ENCODE results near the gene PCDHB5.
"Not testable (repeated sequence)": the region's sequence is repeated elsewhere in the genome, so short reads cannot be mapped to it uniquely, and the experiment has no call there.

Gene PCDHB5

DNA sequence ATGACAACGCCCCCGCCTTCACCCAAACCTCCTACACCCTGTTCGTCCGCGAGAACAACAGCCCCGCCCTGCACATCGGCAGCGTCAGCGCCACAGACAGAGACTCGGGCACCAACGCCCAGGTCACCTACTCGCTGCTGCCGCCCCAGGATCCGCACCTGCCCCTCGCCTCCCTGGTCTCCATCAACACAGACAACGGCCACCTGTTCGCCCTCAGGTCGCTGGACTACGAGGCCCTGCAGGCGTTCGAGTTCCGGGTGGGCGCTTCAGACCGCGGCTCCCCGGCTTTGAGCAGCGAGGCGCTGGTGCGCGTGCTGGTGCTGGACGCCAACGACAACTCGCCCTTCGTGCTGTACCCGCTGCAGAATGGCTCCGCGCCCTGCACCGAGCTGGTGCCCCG lies 44.4 kb downstream of the PCDHB5 start:
- H3K27me3 ChIP-seq (ENCODE audit: control insufficient read depth, insufficient read depth, low read length, poor library complexity, severe bottlenecking); H3K4me3 ChIP-seq (ENCODE audit: insufficient read depth, low read depth, low read length); H3K4me1 ChIP-seq (ENCODE audit: control insufficient read depth, insufficient read depth, low read length); H3K27ac ChIP-seq (ENCODE audit: insufficient read depth, low read depth, low read length, poor library complexity, severe bottlenecking); H3K36me3 ChIP-seq (ENCODE audit: control insufficient read depth, insufficient read depth, low read length); H3K9me3 ChIP-seq (ENCODE audit: control insufficient read depth, low read length): not testable (repeated sequence)
- 94 to 96% methylated on average over 26 to 27 of the region's 39 CpGs for WGBS, 2 experiments

DNA sequence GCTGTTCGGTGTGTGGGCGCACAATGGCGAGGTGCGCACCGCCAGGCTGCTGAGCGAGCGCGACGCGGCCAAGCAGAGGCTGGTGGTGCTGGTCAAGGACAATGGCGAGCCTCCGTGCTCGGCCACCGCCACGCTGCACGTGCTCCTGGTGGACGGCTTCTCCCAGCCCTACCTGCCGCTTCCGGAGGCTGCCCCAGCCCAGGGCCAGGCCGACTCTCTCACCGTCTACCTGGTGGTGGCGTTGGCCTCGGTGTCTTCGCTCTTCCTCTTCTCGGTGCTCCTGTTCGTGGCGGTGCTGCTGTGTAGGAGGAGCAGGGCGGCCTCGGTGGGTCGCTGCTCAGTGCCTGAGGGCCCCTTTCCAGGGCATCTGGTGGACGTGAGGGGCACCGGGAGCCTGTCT lies 44.9 kb downstream of the PCDHB5 start:
- 93% methylated on average over 29 to 31 of the region's 32 CpGs for WGBS, 2 experiments
- not testable (repeated sequence) for H3K27ac ChIP-seq (ENCODE audit: insufficient read depth, low read depth, low read length, poor library complexity, severe bottlenecking); H3K9me3 ChIP-seq (ENCODE audit: control insufficient read depth, low read length)

DNA sequence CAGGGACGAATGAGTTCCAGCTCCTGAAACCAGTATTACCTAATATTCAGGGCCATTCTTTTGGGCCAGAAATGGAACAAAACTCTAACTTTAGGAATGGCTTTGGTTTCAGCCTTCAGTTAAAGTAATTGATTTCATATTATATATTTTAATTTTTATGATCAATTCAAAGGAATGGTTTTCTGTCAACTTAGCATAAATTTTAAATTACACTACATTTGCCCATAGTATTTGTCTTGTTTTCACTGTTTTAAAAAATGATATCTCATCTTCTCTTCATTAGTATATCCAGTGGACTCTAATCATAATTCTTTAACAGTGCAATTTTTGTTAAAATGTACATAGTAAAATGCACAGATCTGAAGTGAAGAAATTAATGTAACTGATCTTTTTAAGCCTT lies 45.3 kb downstream of the PCDHB5 start:
- Histone ChIP-seq H3K4me3 (ENCODE audit: insufficient read depth, low read depth, low read length) (no peak overlapping the region), H3K36me3 (ENCODE audit: control insufficient read depth, insufficient read depth, low read length) (no peaks in the 10 kb centered on the region), H3K27me3 (ENCODE audit: control insufficient read depth, insufficient read depth, low read length, poor library complexity, severe bottlenecking) (no peaks in the 10 kb centered on the region), H3K4me1 (ENCODE audit: control insufficient read depth, insufficient read depth, low read length) (no peaks in the 10 kb centered on the region), H3K27ac (ENCODE audit: insufficient read depth, low read depth, low read length, poor library complexity, severe bottlenecking) (no peak overlapping the region), H3K9me3 (ENCODE audit: control insufficient read depth, low read length) (no peaks in the 10 kb centered on the region)
- 74 to 84% methylated on average over 1 of the region's 1 CpG for WGBS, 2 experiments

More for the DNA sequence above, 44.9 kb downstream of the PCDHB5 start:
- not testable (repeated sequence) for H3K36me3 ChIP-seq (ENCODE audit: control insufficient read depth, insufficient read depth, low read length); H3K27me3 ChIP-seq (ENCODE audit: control insufficient read depth, insufficient read depth, low read length, poor library complexity, severe bottlenecking); H3K4me3 ChIP-seq (ENCODE audit: insufficient read depth, low read depth, low read length); H3K4me1 ChIP-seq (ENCODE audit: control insufficient read depth, insufficient read depth, low read length)

DNA sequence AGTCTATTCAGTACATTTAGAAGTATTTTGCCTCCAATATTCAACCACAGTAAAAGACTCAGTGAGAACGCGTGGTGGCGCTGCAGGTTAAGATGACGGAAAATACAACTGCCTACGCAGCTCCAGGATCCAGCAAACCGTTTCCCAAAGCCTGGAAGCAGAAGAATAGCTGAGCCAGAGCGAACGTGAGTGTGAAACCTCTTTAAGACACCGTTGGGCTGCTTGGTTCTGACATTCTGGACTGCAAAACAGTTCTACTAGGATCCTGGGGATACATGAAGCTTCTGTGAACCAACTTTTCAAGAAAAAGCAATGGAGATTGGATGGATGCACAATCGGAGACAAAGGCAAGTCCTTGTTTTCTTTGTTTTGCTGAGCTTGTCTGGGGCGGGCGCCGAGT lies 47.2 kb downstream of the PCDHB5 start, which contains the start of gene PCDHB16:
PCDHB16 (plus strand) TSS at position 140 of the 400 bp plus-strand sequence; CDS start at position 313, 173 bp downstream.
- H3K36me3 ChIP-seq (ENCODE audit: control insufficient read depth, insufficient read depth, low read length): no peaks in the 10 kb centered on the region
- H3K4me1 ChIP-seq (ENCODE audit: control insufficient read depth, insufficient read depth, low read length): no peaks in the 10 kb centered on the region
- 55 to 60% methylated on average over 13 of the region's 13 CpGs for WGBS, 2 experiments
- H3K27me3 ChIP-seq (ENCODE audit: control insufficient read depth, insufficient read depth, low read length, poor library complexity, severe bottlenecking): no peaks in the 10 kb centered on the region
- no peaks in the 10 kb centered on the region for H3K9me3 ChIP-seq (ENCODE audit: control insufficient read depth, low read length)
- H3K27ac ChIP-seq (ENCODE audit: insufficient read depth, low read depth, low read length, poor library complexity, severe bottlenecking): no peak within 1 kb of the TSS
- H3K4me3 ChIP-seq (ENCODE audit: insufficient read depth, low read depth, low read length): peak within 1 kb of the TSS; percentile 14

DNA sequence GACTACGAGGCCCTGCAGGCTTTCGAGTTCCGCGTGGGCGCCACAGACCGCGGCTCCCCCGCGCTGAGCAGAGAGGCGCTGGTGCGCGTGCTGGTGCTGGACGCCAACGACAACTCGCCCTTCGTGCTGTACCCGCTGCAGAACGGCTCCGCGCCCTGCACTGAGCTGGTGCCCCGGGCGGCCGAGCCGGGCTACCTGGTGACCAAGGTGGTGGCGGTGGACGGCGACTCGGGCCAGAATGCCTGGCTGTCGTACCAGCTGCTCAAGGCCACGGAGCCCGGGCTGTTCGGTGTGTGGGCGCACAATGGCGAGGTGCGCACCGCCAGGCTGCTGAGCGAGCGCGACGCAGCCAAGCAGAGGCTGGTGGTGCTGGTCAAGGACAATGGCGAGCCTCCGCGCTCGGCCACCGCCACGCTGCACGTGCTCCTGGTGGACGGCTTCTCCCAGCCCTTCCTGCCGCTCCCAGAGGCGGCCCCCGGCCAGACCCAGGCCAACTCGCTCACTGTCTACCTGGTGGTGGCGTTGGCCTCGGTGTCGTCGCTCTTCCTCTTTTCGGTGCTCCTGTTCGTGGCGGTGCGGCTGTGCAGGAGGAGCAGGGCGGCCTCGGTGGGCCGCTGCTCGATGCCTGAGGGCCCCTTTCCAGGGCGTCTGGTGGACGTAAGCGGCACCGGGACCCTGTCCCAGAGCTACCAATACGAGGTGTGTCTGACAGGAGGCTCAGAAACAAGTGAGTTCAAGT lies 49.3 kb downstream of the PCDHB5 start:
- not testable (repeated sequence) for H3K4me1 ChIP-seq (ENCODE audit: control insufficient read depth, insufficient read depth, low read length); H3K27ac ChIP-seq (ENCODE audit: insufficient read depth, low read depth, low read length, poor library complexity, severe bottlenecking); H3K9me3 ChIP-seq (ENCODE audit: control insufficient read depth, low read length); H3K4me3 ChIP-seq (ENCODE audit: insufficient read depth, low read depth, low read length); H3K27me3 ChIP-seq (ENCODE audit: control insufficient read depth, insufficient read depth, low read length, poor library complexity, severe bottlenecking); H3K36me3 ChIP-seq (ENCODE audit: control insufficient read depth, insufficient read depth, low read length)
- 92 to 93% methylated on average over 47 to 56 of the region's 69 CpGs for WGBS, 2 experiments

DNA sequence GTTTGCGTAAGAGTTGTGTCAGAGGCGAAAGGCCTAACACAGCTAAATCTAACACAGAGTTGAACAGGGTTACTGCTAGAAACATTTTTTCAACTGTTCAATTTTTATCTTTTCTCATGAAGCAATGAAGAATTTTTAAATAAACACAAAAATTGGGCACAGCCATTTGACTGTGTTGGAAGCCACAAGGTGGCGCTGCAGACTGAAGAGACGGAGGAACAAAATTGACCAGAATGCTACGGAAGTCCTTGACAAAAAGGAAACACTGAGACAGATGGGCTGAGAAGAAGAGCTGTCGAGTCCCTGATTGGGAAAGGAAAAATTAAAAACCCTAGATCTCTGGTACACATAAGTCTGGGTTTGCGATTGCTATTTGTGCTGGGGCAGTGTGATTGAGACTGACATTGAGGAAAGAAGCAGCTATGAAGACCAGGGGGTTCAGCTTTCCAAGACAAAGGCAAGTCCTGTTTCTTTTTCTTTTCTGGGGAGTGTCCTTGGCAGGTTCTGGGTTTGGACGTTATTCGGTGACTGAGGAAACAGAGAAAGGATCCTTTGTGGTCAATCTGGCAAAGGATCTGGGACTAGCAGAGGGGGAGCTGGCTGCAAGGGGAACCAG lies 52.0 kb downstream of the PCDHB5 start, which contains the start of gene PCDHB9:
PCDHB9 (plus strand) TSS at position 265 of the 616 bp plus-strand sequence; CDS start at position 423, 158 bp downstream.
- Histone ChIP-seq H3K4me1 (ENCODE audit: control insufficient read depth, insufficient read depth, low read length) (no peaks in the 10 kb centered on the region), H3K36me3 (ENCODE audit: control insufficient read depth, insufficient read depth, low read length) (no peaks in the 10 kb centered on the region), H3K27me3 (ENCODE audit: control insufficient read depth, insufficient read depth, low read length, poor library complexity, severe bottlenecking) (no peaks in the 10 kb centered on the region), H3K27ac (ENCODE audit: insufficient read depth, low read depth, low read length, poor library complexity, severe bottlenecking) (no peak within 1 kb of the TSS), H3K9me3 (ENCODE audit: control insufficient read depth, low read length) (no peaks in the 10 kb centered on the region), H3K4me3 (ENCODE audit: insufficient read depth, low read depth, low read length) (no peak within 1 kb of the TSS)
- WGBS, 2 experiments: 51 to 55% methylated on average over 7 of the region's 9 CpGs

All from ectodermal cell (in vitro differentiated cells).